ENCODE results near the gene NCK2. TPM values are rescaled to one million over a fixed set of nuclear protein-coding genes. Genes with fewer than 3 reads are reported as not detected.

Gene NCK2
- total and polyA plus RNA-seq, 2 of the 13 experiments (the other 11 are each of a cell fraction or from before 2014, with no cell fraction given), result 14.8 to 23.5 TPM

DNA sequence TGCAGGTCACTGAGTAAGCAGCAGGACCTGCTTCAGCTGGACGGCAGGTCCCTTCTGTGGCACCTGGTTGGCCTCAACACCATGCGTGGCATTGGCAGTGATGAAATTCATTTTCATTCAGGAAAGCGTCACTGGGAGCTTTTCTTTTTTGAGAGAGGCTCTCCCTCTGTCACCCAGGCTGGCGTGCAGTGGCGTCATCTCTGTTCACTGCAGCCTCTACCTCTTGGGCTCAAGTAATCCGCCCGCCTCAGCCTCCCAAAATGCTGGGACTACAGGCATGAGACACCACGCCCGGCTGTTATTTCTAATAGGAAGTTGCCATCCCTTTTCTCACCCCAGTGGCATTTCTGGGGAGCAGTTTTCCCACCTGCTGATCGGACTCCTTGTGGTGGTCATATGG, 39.3 kb downstream of the NCK2 start (continued):
- TF ChIP-seq, protein P1, sequence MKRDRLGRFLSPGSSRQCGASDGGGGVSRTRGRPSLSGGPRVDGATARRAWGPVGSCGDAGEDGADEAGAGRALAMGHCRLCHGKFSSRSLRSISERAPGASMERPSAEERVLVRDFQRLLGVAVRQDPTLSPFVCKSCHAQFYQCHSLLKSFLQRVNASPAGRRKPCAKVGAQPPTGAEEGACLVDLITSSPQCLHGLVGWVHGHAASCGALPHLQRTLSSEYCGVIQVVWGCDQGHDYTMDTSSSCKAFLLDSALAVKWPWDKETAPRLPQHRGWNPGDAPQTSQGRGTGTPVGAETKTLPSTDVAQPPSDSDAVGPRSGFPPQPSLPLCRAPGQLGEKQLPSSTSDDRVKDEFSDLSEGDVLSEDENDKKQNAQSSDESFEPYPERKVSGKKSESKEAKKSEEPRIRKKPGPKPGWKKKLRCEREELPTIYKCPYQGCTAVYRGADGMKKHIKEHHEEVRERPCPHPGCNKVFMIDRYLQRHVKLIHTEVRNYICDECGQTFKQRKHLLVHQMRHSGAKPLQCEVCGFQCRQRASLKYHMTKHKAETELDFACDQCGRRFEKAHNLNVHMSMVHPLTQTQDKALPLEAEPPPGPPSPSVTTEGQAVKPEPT (CRISPR knock-in tag; IDR thresholded peaks at IDR 0.05; ENCODE audit: low read depth), result no peak
- TF ChIP-seq KLF13 (CRISPR knock-in tag; IDR thresholded peaks at IDR 0.05), result no peak

DNA sequence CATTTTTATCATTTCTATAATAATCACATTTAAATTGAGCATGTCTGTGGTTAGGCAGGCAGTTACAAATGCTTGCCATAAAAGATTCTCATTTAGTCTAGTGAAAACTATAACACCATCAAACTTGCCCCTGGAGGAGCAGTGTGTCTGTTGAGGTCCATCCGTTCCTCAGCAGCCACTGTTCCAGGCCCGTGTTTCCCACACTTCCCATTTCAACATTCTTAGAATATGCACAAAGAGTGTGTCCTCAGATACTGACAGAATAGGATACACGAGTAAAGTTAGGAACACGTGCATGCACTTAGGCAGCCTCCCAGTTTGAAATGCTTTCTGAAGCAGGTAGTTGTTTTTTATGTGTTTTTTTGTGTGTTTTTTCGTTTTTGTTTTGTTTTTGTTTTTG, 39.9 kb downstream of the NCK2 start:
- DNase-seq (ENCODE audit: low spot score), result no peak
- 83% methylated on average over 5 of the region's 5 CpGs for WGBS (ENCODE audit: low lambda C conversion rate)
- Histone ChIP-seq H3K27ac (ENCODE audit: extremely low read length, insufficient read depth, low read length) (no peak overlapping the region), H3K4me3 (replicated peaks in 1 of 3; ENCODE audit: insufficient read depth in 1 of 3, low read depth in 2 of 3, low read length in 3 of 3) (no peak overlapping the region), H3K4me1 (ENCODE audit: insufficient read depth, low read length) (peaks cover 12% of the 10 kb centered on the region), H4K20me1 (ENCODE audit: insufficient read depth, low read length) (no peaks in the 10 kb centered on the region), H3K79me2 (ENCODE audit: insufficient read depth, low read length) (peaks cover 4% of the 10 kb centered on the region), H3K9me3 (ENCODE audit: low read length) (no peaks in the 10 kb centered on the region), H3K4me2 (ENCODE audit: low read depth, low read length) (no peak overlapping the region), H3K27me3 (ENCODE audit: control insufficient read depth in 1 of 2, insufficient read depth in 2 of 2, low read length in 2 of 2) (no peaks in the 10 kb centered on the region), H2AFZ (ENCODE audit: low read length) (no peak overlapping the region), H3K36me3 (replicated peaks in 1 of 2; ENCODE audit: control insufficient read depth in 1 of 2, insufficient read depth in 2 of 2, low read length in 2 of 2) (0 out of 5 replicates have a peak, but pooled peaks cover 2% of the 10 kb centered on the region in 2 experiments), H3K9ac (ENCODE audit: insufficient read depth, low read depth, low read length) (no peak overlapping the region)
- no TSS peak for BruUV-seq (replicated peaks)
- no peak for ATAC-seq
- ChIA-PET CTCF (ENCODE audit: low intra/inter-chr PET ratio, low total read pairs) (no interaction called here), POLR2A (no interaction called here)
- FAIRE-seq, result no peak
- in situ Hi-C loops (cut with HindIII; ENCODE audit: extremely low pct_ligation_motif_present, low pct_unique_long_range_greater_than_20kb) (no loop called here), intact Hi-C loops (cut with micrococcal nuclease; ENCODE audit: unreplicated experiment) (no loop called here)
- TF ChIP-seq ZNF350 (CRISPR knock-in tag; IDR thresholded peaks at IDR 0.05; ENCODE audit: borderline replicate concordance, low read depth), result no peak
- TF ChIP-seq, protein P2, sequence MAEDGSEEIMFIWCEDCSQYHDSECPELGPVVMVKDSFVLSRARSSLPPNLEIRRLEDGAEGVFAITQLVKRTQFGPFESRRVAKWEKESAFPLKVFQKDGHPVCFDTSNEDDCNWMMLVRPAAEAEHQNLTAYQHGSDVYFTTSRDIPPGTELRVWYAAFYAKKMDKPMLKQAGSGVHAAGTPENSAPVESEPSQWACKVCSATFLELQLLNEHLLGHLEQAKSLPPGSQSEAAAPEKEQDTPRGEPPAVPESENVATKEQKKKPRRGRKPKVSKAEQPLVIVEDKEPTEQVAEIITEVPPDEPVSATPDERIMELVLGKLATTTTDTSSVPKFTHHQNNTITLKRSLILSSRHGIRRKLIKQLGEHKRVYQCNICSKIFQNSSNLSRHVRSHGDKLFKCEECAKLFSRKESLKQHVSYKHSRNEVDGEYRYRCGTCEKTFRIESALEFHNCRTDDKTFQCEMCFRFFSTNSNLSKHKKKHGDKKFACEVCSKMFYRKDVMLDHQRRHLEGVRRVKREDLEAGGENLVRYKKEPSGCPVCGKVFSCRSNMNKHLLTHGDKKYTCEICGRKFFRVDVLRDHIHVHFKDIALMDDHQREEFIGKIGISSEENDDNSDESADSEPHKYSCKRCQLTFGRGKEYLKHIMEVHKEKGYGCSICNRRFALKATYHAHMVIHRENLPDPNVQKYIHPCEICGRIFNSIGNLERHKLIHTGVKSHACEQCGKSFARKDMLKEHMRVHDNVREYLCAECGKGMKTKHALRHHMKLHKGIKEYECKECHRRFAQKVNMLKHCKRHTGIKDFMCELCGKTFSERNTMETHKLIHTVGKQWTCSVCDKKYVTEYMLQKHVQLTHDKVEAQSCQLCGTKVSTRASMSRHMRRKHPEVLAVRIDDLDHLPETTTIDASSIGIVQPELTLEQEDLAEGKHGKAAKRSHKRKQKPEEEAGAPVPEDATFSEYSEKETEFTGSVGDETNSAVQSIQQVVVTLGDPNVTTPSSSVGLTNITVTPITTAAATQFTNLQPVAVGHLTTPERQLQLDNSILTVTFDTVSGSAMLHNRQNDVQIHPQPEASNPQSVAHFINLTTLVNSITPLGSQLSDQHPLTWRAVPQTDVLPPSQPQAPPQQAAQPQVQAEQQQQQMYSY (CRISPR knock-in tag; IDR thresholded peaks at IDR 0.05), result peak; percentile 81

All from HepG2 (cell line).